ENCODE data around the gene CSTA.
A peak's percentile ranks its signal among the peaks of the same experiment; 100 is the strongest.

Gene CSTA

DNA sequence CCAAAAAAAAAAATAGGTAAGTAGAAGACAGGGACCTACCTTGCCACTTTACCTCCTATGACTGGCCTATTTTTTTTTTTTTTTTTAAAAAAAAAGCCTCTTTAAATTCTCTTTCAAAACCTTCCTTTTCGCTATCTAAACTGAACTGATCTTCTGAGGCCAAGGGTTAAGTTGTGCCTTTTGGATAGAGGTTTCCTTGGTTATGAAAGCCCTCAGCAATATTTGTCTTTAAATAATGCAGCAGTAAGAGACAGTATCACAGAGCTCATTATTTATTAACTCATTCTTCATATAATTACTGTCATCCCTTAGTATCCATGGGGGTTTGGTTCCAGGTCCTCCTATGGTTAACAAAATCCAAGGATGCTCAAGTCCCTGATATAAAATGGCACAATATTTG lies 49.0 kb downstream of the CSTA start:
- no peaks in the 10 kb centered on the region for H4K20me1 ChIP-seq (ENCODE audit: insufficient read depth, low read length)
- TF ChIP-seq, protein P1, sequence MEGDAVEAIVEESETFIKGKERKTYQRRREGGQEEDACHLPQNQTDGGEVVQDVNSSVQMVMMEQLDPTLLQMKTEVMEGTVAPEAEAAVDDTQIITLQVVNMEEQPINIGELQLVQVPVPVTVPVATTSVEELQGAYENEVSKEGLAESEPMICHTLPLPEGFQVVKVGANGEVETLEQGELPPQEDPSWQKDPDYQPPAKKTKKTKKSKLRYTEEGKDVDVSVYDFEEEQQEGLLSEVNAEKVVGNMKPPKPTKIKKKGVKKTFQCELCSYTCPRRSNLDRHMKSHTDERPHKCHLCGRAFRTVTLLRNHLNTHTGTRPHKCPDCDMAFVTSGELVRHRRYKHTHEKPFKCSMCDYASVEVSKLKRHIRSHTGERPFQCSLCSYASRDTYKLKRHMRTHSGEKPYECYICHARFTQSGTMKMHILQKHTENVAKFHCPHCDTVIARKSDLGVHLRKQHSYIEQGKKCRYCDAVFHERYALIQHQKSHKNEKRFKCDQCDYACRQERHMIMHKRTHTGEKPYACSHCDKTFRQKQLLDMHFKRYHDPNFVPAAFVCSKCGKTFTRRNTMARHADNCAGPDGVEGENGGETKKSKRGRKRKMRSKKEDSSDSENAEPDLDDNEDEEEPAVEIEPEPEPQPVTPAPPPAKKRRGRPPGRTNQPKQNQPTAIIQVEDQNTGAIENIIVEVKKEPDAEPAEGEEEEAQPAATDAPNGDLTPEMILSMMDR (IDR thresholded peaks at IDR 0.05; ENCODE audit: low read length): no peak
- no peak for TF ChIP-seq EZH2 (IDR thresholded peaks at IDR 0.05; ENCODE audit: borderline replicate concordance, low read length)
- H3K9ac ChIP-seq (ENCODE audit: low read length): no peak overlapping the region
- H3K4me1 ChIP-seq (ENCODE audit: insufficient read depth, low read length, severe bottlenecking): no peaks in the 10 kb centered on the region
- H3K36me3 ChIP-seq (ENCODE audit: insufficient read depth, low read length): peaks cover 27% of the 10 kb centered on the region; the same call in 1 of the 2 replicates
- no peak overlapping the region for H2AFZ ChIP-seq (ENCODE audit: low read length)
- H3K9me2 ChIP-seq (ENCODE audit: low read depth, low read length): no peaks in the 10 kb centered on the region
- H3K9me3 ChIP-seq (ENCODE audit: low read length): no peaks in the 10 kb centered on the region
- no peaks in the 10 kb centered on the region for H3K27me3 ChIP-seq (ENCODE audit: insufficient read depth, low read length)
- H3K4me3 ChIP-seq (ENCODE audit: low read depth, low read length, poor library complexity, severe bottlenecking): no peak overlapping the region
- no peaks in the 10 kb centered on the region for H3F3A ChIP-seq (ENCODE audit: insufficient read depth, low read length)
- H3K4me2 ChIP-seq (ENCODE audit: low read length): no peak overlapping the region
- H3K79me2 ChIP-seq (ENCODE audit: insufficient read depth, low read length): peaks cover 17% of the 10 kb centered on the region
- no peak overlapping the region for H3K27ac ChIP-seq (ENCODE audit: low read depth, low read length, poor library complexity, severe bottlenecking)

DNA sequence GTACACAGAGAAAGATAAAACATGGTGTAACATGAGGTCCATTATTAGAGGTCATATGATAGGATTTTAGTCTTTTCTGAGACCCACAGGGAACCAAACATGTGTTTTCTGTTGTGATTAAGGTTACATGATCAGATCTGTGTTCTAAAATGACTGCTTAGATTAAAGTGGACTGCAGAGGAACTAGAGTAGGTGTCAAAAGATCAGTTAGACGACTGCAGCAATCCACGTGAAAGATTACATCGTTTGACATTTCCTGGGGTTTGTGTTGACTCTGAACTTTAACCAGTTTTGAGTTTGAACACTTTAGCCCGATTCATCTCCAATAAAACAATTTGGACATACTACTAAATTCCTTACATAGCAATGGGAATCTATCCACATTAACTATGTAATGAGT lies 52.9 kb downstream of the CSTA start:
- no peak overlapping the region for H3K4me3 ChIP-seq (ENCODE audit: low read depth, low read length, poor library complexity, severe bottlenecking)
- no peak overlapping the region for H2AFZ ChIP-seq (ENCODE audit: low read length)
- TF ChIP-seq EZH2 (IDR thresholded peaks at IDR 0.05; ENCODE audit: borderline replicate concordance, low read length): no peak
- TF ChIP-seq, protein P1 (IDR thresholded peaks at IDR 0.05; ENCODE audit: low read length): no peak
- H3K9ac ChIP-seq (ENCODE audit: low read length): no peak overlapping the region
- H4K20me1 ChIP-seq (ENCODE audit: insufficient read depth, low read length): no peaks in the 10 kb centered on the region
- H3K79me2 ChIP-seq (ENCODE audit: insufficient read depth, low read length): peaks cover 37% of the 10 kb centered on the region
- no peaks in the 10 kb centered on the region for H3K9me3 ChIP-seq (ENCODE audit: low read length)
- H3K27ac ChIP-seq (ENCODE audit: low read depth, low read length, poor library complexity, severe bottlenecking): no peak overlapping the region
- no peaks in the 10 kb centered on the region for H3F3A ChIP-seq (ENCODE audit: insufficient read depth, low read length)
- no peak overlapping the region for H3K4me2 ChIP-seq (ENCODE audit: low read length)
- H3K4me1 ChIP-seq (ENCODE audit: insufficient read depth, low read length, severe bottlenecking): peaks cover 21% of the 10 kb centered on the region
- H3K36me3 ChIP-seq (ENCODE audit: insufficient read depth, low read length): no peaks in the 10 kb centered on the region
- no peaks in the 10 kb centered on the region for H3K27me3 ChIP-seq (ENCODE audit: insufficient read depth, low read length)
- no peaks in the 10 kb centered on the region for H3K9me2 ChIP-seq (ENCODE audit: low read depth, low read length)

DNA sequence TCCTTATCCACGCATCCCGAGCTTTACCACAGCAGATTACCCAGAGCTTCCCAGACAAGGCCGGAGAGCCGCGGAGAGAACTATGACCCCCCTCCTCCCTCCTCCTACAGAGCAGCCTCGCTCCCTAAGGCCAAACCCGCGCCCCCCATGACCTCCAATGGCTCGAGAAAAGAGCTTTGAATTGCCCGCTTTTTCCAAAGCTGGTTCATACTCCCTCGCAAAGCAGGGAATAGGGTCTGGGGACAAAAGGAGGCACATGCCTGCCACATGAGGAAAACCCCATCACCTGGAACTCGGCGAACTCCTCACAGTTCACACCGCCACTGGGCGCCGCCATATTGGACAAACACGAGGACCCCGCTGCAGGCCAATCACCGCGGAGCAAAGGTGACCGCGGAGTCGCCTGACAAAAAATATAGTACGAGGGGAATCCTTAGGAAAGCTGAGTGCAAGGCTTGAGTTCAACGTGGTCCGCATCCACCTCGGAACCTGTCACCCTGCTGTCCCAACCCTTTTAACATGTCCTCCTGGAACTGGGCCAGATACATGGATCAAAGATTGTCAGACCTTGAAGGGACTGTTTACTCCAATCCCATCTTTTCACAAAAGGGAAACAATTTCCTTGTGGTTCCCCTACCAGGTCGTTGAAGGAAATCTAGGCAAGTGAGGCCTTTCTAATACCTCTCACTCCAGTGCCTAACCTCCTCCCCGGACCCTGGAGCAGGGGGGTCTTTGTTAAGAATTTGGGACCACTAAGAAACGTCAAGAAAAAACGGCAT lies 58.0 kb downstream of the CSTA start, which contains the start of gene MIX23:
TSS of gene MIX23 (minus strand) at position 344 of the 779 bp plus-strand sequence. CDS start at position 337, 7 bp downstream.
- Histone ChIP-seq H3K4me3 (ENCODE audit: low read depth, low read length, poor library complexity, severe bottlenecking) (peak within 1 kb of the TSS; percentile 89), H4K20me1 (ENCODE audit: insufficient read depth, low read length) (no peaks in the 10 kb centered on the region), H3K27ac (ENCODE audit: low read depth, low read length, poor library complexity, severe bottlenecking) (peak within 1 kb of the TSS; percentile 76), H3K79me2 (ENCODE audit: insufficient read depth, low read length) (peaks cover 48% of the 10 kb centered on the region), H3K36me3 (ENCODE audit: insufficient read depth, low read length) (peaks cover 17% of the 10 kb centered on the region; the same call in 1 of the 2 replicates), H3K4me2 (ENCODE audit: low read length) (peak within 1 kb of the TSS; percentile 98), H3F3A (ENCODE audit: insufficient read depth, low read length) (no peaks in the 10 kb centered on the region; the same call in 1 of the 2 replicates), H3K27me3 (ENCODE audit: insufficient read depth, low read length) (no peaks in the 10 kb centered on the region), H3K9me2 (ENCODE audit: low read depth, low read length) (no peaks in the 10 kb centered on the region), H3K4me1 (ENCODE audit: insufficient read depth, low read length, severe bottlenecking) (peaks cover 53% of the 10 kb centered on the region), H2AFZ (ENCODE audit: low read length) (peak within 1 kb of the TSS; percentile 90), H3K9ac (ENCODE audit: low read length) (peak within 1 kb of the TSS; percentile 89), H3K9me3 (ENCODE audit: low read length) (no peaks in the 10 kb centered on the region)
- TF ChIP-seq, protein P1 (IDR thresholded peaks at IDR 0.05; ENCODE audit: low read length): no peak
- TF ChIP-seq EZH2 (IDR thresholded peaks at IDR 0.05; ENCODE audit: borderline replicate concordance, low read length): no peak
